Retina (tissue), 1 donor: ENCODE measurements around the gene MAN2A2.

Experiments
- DNase-seq: peaks from one replicate; pipeline ENCODE4 v3.0.0-alpha.2; 2016

MAN2A2 gene

DNA sequence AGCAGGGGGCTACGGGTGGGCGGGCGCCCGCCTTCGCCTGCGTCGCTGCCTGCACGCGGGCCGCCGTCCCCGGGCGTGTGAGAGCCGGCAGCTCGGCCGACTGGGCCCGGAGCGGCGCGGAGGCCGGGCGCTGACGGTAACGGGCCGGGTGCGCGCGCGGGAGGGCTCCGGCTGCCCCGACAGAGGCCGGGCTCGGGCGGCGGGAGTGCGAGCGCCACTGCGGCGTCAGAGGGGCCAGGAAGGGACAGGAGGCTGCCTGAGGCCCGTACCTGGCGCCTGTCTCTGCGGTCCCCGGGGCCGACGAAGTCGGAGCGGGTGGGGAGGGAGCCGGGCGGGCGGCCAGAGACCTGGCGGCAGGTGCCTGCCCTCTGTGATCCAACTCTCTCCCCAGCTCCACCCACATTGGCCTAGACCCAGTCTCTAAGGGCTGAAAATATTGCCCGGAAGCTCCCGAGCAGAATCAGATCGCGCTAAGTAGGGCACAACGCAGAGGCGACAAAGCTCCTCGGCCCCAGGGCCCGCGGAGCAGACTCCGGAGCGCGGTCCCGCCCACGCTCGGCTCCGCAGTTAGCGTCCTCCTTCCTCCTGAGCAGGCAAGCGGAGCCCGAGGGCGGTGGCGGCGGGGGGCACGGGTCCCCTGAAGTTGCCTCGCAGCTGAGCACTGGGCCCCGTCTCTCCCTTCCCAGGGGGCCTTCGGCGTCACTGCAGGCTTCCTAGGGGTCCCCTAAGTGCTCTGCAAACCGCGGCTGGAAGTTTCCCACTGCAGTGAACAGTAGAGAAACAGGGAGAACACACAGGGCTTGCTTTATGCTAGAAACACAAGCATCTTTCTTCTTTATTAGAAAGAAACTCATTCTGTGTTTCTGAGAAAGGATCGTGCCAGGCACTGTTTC is at the start of gene MAN2A2:
Gene MAN2A2 (plus strand): TSS at position 463 of the 893 bp plus-strand sequence. CDS start 906 bp downstream, outside the sequence.
- peak; percentile 88 for DNase-seq

DNA sequence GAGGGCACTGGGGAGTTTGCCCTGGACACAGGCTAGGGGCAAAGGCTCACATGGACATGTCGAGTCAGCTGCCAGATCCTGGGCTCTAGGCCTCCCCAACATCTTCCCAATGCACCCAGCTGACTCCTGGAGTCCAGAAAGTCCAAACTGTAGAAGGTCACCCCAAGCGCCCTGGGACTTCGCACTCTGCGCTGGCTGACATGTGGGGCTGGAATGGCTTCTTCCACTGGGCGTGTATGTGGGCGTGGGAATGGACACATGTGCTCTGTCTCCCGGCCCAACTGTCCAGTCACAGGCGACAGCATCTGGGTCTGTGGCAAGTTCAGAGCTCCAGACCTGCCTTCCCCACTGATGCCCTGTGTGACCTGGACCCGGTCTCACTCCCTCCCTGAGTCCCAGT is 48.0 kb upstream of the MAN2A2 start:
- no peak for DNase-seq

- no peak for DNase-seq
Measured at GRCh38 chr15:90857337-90857736, 45.8 kb upstream of the MAN2A2 start.

GRCh38 chr15:90857883-90858443 is 45.1 kb upstream of the MAN2A2 start:
- DNase-seq: no peak

GRCh38 chr15:90859234-90860131 is 43.6 kb upstream of the MAN2A2 start:
- no peak for DNase-seq

GRCh38 chr15:90860450-90860849 is 42.7 kb upstream of the MAN2A2 start:
- no peak for DNase-seq

DNA sequence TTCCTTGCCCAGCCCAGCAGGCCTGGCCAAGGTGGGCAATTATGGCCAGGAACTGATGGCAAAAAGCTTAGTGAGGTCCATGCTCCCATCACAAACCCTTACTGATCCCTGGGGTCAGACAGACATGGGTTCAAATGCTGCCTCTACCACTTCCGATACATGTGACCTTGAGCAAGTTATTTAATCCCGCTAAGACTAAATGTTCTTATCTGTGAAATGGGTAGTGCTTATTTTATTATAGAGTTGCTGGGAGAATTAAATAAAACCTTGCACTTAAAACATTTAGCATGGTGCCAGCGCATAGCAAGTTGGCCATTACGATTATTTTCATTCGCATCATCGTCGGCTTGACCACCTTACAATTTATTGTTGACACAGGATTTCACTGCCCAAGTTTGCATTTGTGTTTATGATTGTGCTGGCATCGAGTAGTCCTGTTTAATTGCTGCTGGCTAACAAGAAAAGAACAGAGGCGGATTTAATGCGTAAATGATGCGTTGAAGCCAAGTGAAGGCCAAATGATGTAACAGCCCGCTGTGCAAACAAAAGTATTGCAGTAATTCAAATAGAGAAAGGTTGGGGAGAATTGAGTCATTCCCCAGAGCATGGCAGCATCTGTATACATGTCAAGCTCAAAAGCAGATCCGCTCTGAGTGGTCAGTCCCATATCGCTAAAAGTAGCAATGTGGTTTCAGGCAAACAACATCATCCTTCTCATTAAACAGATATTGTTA is 42.0 kb upstream of the MAN2A2 start:
- DNase-seq: no peak

DNA sequence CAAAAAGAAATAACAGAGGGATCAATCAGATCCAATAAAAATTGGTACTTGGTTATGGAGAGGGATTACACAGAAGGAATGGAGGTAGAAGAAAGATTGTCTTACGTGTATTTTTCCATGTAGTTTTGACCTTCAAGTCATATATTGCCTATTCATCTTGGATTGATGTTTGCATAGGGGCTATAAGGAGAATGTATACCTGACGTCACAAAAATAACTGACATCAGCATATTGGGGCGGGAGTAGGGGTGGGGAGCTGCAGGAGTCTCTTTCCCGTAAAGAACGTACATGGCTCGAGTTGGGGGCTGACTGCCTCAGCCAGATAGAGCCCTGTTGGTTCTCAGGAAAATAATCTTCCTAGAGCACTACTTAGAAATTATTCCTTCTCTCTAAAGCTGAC is 40.6 kb upstream of the MAN2A2 start:
- no peak for DNase-seq

DNA sequence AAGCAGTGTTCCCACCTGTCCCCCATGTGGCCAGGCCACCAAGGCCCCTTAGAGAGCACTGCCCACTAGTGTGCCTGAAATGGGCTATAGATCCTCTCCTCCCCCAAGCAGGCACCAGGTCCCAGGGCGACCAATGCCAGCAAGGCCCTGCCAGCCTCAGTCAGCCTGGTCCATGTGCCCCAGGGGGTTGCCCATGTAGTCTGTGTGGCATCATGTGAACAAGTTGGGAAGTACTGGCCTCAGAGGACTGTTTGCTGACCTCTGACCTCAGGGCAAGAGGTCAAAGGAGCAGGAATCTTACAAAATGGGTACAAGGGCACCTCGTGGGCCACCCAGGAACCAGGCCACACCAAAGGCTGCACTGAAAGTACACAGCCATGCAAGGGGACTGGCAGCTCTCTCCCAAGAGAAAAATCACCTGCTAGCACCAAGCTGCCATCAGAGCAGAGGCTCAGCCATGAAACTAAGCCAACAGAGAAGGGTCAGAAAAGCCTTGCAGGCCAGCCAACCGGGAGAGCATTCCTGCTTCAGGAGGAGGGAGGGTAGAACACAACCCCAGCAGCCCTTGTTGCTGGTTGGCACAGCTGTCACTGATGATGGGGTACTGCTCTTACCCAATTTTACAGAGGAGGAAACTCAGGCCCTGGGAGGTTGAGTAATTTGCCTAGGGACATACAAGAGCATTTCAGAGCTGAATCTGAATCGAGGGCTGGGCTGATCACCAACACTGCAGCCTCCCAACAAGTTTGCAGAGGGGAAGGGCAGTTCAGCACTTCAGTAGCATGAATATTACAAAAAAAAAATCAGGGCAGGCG is 39.9 kb upstream of the MAN2A2 start:
- DNase-seq: no peak

GRCh38 chr15:90863987-90864386 is 39.1 kb upstream of the MAN2A2 start:
- DNase-seq: no peak

- no peak for DNase-seq
Measured at GRCh38 chr15:90864507-90864906, 38.6 kb upstream of the MAN2A2 start.

DNA sequence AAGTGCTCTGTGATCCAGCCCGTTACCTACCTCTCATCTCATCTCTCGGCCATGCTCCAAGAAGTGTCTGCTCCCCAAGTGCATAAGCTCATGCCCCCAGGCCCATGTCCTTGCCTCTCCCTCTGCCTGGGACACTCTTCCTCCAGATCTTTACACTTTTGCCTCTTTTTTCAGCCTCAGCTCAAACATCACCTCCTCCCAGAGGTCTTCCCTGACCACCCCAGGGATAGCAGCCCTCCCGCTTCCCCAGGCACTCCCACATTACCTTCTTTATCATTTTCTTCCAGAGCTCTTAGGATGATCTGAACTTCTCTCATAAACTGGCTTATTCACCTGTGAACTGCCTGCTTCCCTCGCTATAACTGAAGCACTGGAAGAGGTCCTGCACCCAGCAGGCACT is 37.4 kb upstream of the MAN2A2 start:
- no peak for DNase-seq

- DNase-seq: no peak
Measured at GRCh38 chr15:90866161-90866715, 36.9 kb upstream of the MAN2A2 start.

DNA sequence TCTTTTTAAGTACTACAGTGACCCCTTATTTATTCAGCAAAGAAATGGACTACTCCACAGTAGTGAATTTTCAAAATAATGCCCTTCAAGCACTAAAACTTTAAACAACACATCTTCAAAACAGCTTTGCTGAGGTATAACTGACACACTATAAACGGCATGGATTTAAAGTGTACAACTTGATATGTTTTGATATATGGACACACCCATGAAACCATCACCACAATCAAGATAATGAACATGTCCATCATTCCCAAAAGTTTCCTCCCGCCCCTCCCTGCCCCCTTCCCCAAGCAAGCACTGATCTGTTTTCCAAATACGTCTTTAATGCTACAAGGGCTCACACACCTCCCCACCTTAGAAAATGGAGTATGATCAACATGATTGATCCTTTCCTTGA is 36.3 kb upstream of the MAN2A2 start:
- DNase-seq: no peak

DNA sequence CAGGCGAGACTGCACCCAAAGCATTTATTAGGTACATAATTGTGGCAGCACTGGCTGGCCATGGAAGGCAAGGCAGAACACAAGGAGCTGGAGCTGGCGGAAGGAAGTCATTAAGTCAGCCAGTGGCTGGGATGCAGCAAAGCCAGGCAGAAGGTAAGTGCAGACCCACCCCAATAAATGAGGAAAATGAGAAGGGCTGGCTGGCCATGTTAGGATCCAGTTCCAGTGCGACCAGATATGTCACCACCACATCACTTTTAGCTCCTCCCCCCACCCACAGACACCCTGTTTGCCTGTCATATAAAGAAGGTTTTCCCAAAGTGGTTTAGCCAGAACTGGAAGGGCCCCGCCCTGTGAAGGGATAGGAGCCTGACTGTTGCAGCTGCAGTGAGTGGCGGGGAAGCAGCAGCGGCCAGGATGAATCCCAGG is 34.8 kb upstream of the MAN2A2 start, which contains the start of gene FURIN:
Gene FURIN (plus strand): TSS at position 328 of the 429 bp plus-strand sequence. CDS start 7,153 bp downstream, outside the sequence.
- no peak for DNase-seq

DNA sequence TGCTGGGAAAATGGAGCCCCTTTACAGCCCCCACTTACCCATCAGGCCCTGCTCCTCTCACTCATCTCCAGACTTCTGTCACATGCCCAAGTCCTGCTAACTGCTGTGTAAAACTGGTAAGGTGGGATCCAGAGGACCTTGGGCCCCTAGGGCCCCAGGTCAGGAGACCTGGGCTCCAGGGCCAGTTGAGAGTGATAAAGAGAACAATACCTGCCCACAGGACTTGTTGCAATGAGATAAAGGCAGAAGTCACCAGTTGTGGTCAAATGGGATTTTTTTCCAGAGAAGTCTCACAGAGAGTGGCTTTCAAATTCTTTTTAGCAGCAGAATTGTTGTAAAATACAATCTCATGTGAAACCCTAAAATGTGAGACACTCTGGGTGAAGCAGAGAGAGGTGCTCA is 34.0 kb upstream of the MAN2A2 start:
- no peak for DNase-seq

DNA sequence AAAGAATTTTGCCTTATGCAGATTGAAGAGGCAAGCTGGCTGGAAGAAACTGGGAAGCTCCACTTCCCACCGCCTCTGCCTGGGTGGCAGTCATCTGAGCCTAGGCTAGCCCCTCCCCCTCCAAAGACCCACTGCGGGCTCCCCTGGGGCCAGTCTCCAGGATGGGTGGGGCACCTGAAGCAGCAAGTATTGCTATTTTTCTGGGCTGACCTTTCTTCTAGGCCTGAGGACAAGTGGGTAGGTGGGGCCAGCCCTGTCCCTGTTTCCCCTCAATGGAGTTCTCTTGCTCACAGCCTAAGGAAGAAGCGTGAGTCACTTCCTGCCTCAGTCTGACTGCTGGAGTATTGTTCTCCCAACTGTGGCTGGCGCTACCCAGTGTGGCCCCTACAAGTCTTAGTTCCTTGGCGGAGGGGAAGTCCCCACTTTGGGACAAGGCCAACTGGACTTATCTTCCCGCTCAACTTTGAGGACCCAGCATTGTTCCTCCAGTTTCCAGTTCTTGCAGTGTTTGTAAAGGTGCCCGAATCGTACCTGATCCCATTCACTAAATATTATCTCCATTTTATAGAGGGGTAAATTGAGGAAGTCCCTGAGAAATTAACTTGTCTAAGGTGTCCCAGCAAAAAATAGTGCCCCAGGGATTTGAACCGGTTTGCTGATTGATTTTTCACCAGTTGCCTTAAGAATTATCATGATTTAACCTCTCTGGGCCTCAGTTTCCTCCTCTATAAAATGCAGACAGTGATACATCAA is 33.3 kb upstream of the MAN2A2 start:
- DNase-seq: no peak

GRCh38 chr15:90870354-90871138 is 32.6 kb upstream of the MAN2A2 start:
- DNase-seq: peak; percentile 36

DNA sequence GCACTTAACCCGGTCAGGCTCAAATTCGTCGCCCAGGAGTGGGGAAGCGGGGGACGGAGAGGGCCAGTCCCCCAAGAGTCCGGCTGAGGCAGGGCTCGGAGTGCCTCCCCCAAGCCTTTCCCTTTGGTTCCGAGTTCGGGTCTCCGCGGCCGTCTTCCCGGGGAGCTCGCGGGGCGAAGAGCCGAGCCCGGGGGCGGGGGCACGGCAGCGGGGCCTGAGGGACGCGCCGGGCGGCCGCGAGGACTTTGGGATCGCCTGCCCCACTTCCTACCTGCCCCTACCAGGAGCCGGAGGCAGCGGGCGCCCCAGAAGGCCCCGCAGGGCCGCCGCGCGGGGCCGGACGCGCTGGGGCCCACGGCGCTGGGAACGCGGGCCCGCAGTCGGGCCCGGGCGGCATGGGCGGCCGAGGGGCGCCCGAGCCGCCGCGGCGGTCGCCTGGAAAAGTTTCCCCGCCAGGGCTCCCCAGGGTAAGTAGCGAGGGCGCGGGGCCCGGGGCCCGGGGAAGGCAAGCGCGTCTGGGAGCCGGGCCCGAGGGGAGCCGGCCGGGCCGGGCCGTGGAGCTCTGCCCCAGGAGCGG is 31.9 kb upstream of the MAN2A2 start:
- DNase-seq: peak; percentile 75
